PC-9 (cell line): ENCODE measurements around the gene OFD1.

Experiments
- CTCF ChIP-seq: fragments of 200-600 bp; sonication (generic); conservative IDR thresholded peaks from 2 replicates; pipeline ENCODE4 v1.6.1; 2017; ENCODE audit warnings: mixed run types, antibody characterized with exemption, mild to moderate bottlenecking, moderate library complexity
- EZH2 ChIP-seq: fragments of 200-600 bp; sonication (generic); IDR thresholded peaks from 2 replicates; pipeline ENCODE4 v1.8.0; 2017; ENCODE audit warnings: antibody characterized with exemption, low read depth

- TF ChIP-seq CTCF: no peak
- TF ChIP-seq EZH2: no peak
These were observed 12.6 kb upstream of the OFD1 start for GRCh38 chrX:13721819-13722519.
